Measurements from ENCODE around the gene GRHL3.

Gene GRHL3

DNA sequence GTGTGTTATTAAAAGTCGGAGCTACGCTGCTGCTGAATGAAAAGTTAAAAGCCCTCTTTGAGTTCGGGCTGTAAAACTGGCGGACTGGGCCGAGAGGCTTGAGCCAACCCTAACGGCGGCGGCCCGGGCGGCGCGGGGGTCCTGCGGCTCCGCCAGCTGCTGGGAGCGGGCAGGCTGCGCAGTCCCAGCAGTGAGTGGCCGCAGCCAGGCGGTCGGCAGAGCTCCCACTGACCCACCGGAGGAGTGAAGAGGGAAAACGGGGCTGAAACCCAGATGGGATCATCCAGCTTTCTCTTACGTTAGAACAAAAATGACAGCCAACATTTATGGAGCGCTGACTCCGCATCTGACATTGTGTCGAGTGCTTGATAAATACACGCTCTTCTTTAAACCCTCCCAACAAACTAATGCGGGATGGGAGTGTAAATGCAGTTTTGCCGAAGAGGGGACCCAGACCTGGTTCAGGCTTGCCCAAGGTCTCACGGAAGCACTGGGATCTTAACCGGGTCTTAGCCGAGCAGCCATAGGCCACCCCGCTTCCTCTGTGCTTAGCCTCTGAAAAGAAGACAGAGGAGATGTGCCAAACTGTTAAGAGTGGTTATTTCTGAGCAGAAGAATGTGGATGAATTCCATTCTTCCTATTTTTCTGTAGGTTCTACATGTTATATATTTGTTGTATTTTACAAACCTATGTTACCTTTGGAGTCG, 3.5 kb downstream of the GRHL3 start:
- peaks cover 8 to 21% (median 10%) of the 10 kb centered on the region in 5 donors for H3K27me3 ChIP-seq (ENCODE audit: control insufficient read depth in 5 of 5, insufficient read depth in 4 of 5, low read length in 5 of 5)
- H3K4me3 ChIP-seq (ENCODE audit: low read depth in 1 of 5, low read length in 5 of 5): peak overlapping the region; percentile 60 to 76 (median 67)
- no peak overlapping the region for H3K27ac ChIP-seq (ENCODE audit: low read depth, low read length)

DNA sequence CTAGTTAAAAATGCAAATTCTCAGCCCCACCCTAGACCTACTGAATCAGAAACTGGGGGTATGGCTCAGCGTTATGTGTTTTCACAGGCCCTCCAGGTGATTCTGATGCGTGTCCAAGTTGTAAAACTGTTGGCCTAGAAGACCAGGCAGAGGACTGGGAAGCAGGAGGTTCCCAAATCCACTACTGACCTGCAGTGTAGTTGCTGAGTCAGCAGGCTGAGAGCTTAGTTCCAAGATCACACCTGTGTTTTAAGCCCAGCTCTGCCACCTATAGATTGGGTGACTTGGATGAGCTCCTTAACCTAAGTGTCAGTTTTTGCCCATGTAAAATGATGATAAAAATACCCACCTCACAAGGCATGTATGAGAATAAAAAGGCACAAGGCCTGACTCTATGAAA, 4.1 kb downstream of the GRHL3 start:
- H3K9ac ChIP-seq (ENCODE audit: low read length in 5 of 5): no peak overlapping the region
- no peaks in the 10 kb centered on the region for H3K36me3 ChIP-seq (ENCODE audit: control insufficient read depth in 5 of 5, insufficient read depth in 5 of 5, low read length in 5 of 5)
- H3K4me1 ChIP-seq (ENCODE audit: control insufficient read depth in 5 of 5, insufficient read depth in 5 of 5, low read length in 5 of 5): peaks cover 0 to 25% (median 21%) of the 10 kb centered on the region in 5 donors
- H3K4me3 ChIP-seq (ENCODE audit: low read depth in 1 of 5, low read length in 5 of 5): no peak overlapping the region
- H3K27me3 ChIP-seq (ENCODE audit: control insufficient read depth in 5 of 5, insufficient read depth in 4 of 5, low read length in 5 of 5): peaks cover 8 to 21% (median 10%) of the 10 kb centered on the region in 5 donors
- H3K9me3 ChIP-seq (ENCODE audit: control insufficient read depth in 5 of 5, low read length in 5 of 5): no peaks in the 10 kb centered on the region
- no peak overlapping the region for H3K27ac ChIP-seq (ENCODE audit: low read depth, low read length)

More for the DNA sequence above, 3.5 kb downstream of the GRHL3 start:
- Histone ChIP-seq H3K9ac (ENCODE audit: low read length in 5 of 5) (peak overlapping the region in 4 of 5 donors; percentile 58 to 84 (median 69)), H3K4me1 (ENCODE audit: control insufficient read depth in 5 of 5, insufficient read depth in 5 of 5, low read length in 5 of 5) (peaks cover 0 to 27% (median 21%) of the 10 kb centered on the region in 5 donors), H3K36me3 (ENCODE audit: control insufficient read depth in 5 of 5, insufficient read depth in 5 of 5, low read length in 5 of 5) (no peaks in the 10 kb centered on the region), H3K9me3 (ENCODE audit: control insufficient read depth in 5 of 5, low read length in 5 of 5) (no peaks in the 10 kb centered on the region)

DNA sequence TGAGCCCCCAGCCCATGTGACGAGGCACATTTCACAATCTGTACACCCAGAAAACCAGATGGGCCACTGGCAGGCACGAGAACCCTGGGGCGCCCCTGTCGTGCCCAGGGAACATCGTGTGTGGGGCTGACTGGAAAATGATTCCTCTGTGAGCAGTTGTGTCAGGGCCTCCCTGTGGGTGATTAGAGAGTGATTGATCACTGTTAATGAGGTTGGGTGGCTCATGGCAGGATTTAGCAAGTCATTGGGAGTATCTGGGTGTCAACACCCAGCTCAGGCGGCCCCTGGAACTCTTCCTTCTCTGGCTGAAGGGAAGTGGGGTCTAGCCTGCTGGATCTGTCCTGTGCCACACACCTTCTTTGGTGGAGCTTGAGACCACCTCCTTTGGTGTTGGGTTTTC, 5.7 kb downstream of the GRHL3 start:
- H3K4me1 ChIP-seq (ENCODE audit: control insufficient read depth in 5 of 5, insufficient read depth in 5 of 5, low read length in 5 of 5): peaks cover 0 to 21% (median 17%) of the 10 kb centered on the region in 5 donors
- no peaks in the 10 kb centered on the region for H3K9me3 ChIP-seq (ENCODE audit: control insufficient read depth in 5 of 5, low read length in 5 of 5)
- no peak overlapping the region for H3K27ac ChIP-seq (ENCODE audit: low read depth, low read length)
- no peak overlapping the region for H3K4me3 ChIP-seq (ENCODE audit: low read depth in 1 of 5, low read length in 5 of 5)
- H3K27me3 ChIP-seq (ENCODE audit: control insufficient read depth in 5 of 5, insufficient read depth in 4 of 5, low read length in 5 of 5): peaks cover 0 to 12% (median 3%) of the 10 kb centered on the region in 5 donors
- H3K9ac ChIP-seq (ENCODE audit: low read length in 5 of 5): no peak overlapping the region
- no peaks in the 10 kb centered on the region for H3K36me3 ChIP-seq (ENCODE audit: control insufficient read depth in 5 of 5, insufficient read depth in 5 of 5, low read length in 5 of 5)

DNA sequence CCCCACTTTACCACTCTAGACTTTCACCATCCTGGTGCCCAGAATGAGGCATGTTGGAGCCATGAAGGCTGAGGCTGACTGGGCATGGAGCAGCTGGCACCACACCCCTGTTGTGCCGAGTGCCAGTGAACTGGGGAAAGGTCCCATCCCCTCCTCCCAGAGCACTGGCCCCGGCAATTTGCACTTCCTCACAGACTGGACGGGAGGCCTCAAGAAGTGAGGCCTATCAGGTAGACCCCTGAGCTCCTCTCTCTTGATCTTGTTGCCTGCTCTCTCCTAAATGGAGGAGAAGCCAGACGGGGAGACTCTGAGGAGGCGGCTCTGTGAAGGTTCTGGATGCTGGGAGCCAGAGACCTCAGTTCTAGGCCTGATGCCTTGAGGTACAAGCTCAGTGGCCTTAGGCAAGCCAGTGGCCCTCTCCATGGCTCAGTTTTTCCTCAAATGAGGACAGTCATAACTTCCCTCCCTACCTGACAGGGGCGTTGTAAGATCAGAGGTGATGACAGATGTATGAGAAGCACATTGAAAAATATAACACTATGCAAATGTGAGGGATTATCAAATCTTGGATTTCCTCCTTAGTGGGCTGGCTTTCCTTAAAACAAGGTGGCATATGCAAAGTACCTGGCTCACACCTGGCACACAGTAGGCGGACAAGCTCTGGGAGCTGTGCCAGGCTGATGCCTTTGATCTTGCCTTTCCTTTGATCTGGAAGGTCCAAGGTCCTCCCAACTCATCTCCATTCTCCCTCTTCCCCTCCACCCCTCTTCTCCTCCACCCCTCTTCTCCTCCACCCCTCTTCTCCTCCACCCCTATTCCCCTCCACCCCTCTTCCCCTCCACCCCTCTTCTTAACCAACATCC, 6.7 kb downstream of the GRHL3 start:
- H3K27me3 ChIP-seq (ENCODE audit: control insufficient read depth in 5 of 5, insufficient read depth in 4 of 5, low read length in 5 of 5): peaks cover 0 to 4% (median 0%) of the 10 kb centered on the region in 5 donors

GRCh38 chr1:24327486-24327885, 8.3 kb downstream of the GRHL3 start:
- H3K27ac ChIP-seq (ENCODE audit: low read depth, low read length): no peak overlapping the region
- H3K36me3 ChIP-seq (ENCODE audit: control insufficient read depth in 5 of 5, insufficient read depth in 5 of 5, low read length in 5 of 5): no peaks in the 10 kb centered on the region
- H3K9me3 ChIP-seq (ENCODE audit: control insufficient read depth in 5 of 5, low read length in 5 of 5): no peaks in the 10 kb centered on the region
- H3K9ac ChIP-seq (ENCODE audit: low read length in 5 of 5): no peak overlapping the region
- H3K4me3 ChIP-seq (ENCODE audit: low read depth in 1 of 5, low read length in 5 of 5): no peak overlapping the region
- peaks cover 0 to 5% (median 4%) of the 10 kb centered on the region in 5 donors for H3K4me1 ChIP-seq (ENCODE audit: control insufficient read depth in 5 of 5, insufficient read depth in 5 of 5, low read length in 5 of 5)
- H3K27me3 ChIP-seq (ENCODE audit: control insufficient read depth in 5 of 5, insufficient read depth in 4 of 5, low read length in 5 of 5): peaks cover 0 to 4% (median 0%) of the 10 kb centered on the region in 5 donors

More for the DNA sequence above, 6.7 kb downstream of the GRHL3 start:
- Histone ChIP-seq H3K36me3 (ENCODE audit: control insufficient read depth in 5 of 5, insufficient read depth in 5 of 5, low read length in 5 of 5) (no peaks in the 10 kb centered on the region), H3K9me3 (ENCODE audit: control insufficient read depth in 5 of 5, low read length in 5 of 5) (no peaks in the 10 kb centered on the region), H3K4me1 (ENCODE audit: control insufficient read depth in 5 of 5, insufficient read depth in 5 of 5, low read length in 5 of 5) (peaks cover 0 to 21% (median 17%) of the 10 kb centered on the region in 5 donors), H3K4me3 (ENCODE audit: low read depth in 1 of 5, low read length in 5 of 5) (no peak overlapping the region), H3K9ac (ENCODE audit: low read length in 5 of 5) (no peak overlapping the region), H3K27ac (ENCODE audit: low read depth, low read length) (no peak overlapping the region)

DNA sequence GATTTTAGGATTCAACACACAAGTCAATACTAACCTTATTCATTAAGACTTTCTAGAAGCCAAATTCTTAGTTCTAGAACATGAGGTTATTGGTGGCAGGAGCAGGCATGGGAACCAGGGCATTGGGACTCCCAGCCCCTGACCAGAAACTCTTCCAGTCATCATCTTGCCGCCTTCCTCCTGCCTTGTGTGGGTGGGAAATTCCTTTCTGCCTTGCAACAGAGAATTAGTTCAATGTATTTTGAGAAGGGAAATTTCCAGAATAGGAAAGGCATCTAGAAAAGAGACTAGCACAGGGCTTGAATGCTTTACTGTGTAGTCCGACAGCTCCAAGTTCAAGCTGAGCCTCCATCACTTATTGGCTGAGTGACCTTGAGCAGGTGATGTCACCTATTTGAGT, 8.7 kb downstream of the GRHL3 start:
- peaks cover 0 to 4% (median 0%) of the 10 kb centered on the region in 5 donors for H3K27me3 ChIP-seq (ENCODE audit: control insufficient read depth in 5 of 5, insufficient read depth in 4 of 5, low read length in 5 of 5)
- H3K9ac ChIP-seq (ENCODE audit: low read length in 5 of 5): no peak overlapping the region
- H3K9me3 ChIP-seq (ENCODE audit: control insufficient read depth in 5 of 5, low read length in 5 of 5): no peaks in the 10 kb centered on the region
- peaks cover 0 to under 1% (median under 1%) of the 10 kb centered on the region in 5 donors for H3K4me1 ChIP-seq (ENCODE audit: control insufficient read depth in 5 of 5, insufficient read depth in 5 of 5, low read length in 5 of 5)
- no peak overlapping the region for H3K4me3 ChIP-seq (ENCODE audit: low read depth in 1 of 5, low read length in 5 of 5)
- no peaks in the 10 kb centered on the region for H3K36me3 ChIP-seq (ENCODE audit: control insufficient read depth in 5 of 5, insufficient read depth in 5 of 5, low read length in 5 of 5)
- no peak overlapping the region for H3K27ac ChIP-seq (ENCODE audit: low read depth, low read length)

DNA sequence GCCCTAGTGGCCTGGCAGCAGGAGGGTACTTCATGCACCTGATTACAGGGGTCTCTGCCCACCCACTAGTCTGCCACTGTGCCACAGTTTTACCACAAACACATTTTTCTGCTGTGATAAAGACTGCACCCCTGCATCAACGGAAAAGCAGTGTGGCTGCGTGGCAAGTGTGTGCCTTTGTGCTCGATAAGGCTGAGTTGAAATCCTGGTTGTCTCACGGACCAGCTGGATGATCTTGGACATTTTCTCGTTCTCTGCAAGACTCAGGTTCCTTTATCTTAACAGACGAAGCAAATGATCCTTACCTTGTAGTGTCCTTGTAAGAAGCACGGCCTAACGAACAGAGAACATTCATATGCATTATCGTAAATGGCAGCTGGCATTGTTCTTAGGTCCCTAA, 10.2 kb downstream of the GRHL3 start:
- H3K4me1 ChIP-seq (ENCODE audit: control insufficient read depth in 5 of 5, insufficient read depth in 5 of 5, low read length in 5 of 5): no peaks in the 10 kb centered on the region
- H3K27me3 ChIP-seq (ENCODE audit: control insufficient read depth in 5 of 5, insufficient read depth in 4 of 5, low read length in 5 of 5): peaks cover 0 to 4% (median 0%) of the 10 kb centered on the region in 5 donors
- no peak overlapping the region for H3K27ac ChIP-seq (ENCODE audit: low read depth, low read length)
- H3K9ac ChIP-seq (ENCODE audit: low read length in 5 of 5): no peak overlapping the region
- no peak overlapping the region for H3K4me3 ChIP-seq (ENCODE audit: low read depth in 1 of 5, low read length in 5 of 5)
- no peaks in the 10 kb centered on the region for H3K36me3 ChIP-seq (ENCODE audit: control insufficient read depth in 5 of 5, insufficient read depth in 5 of 5, low read length in 5 of 5)
- H3K9me3 ChIP-seq (ENCODE audit: control insufficient read depth in 5 of 5, low read length in 5 of 5): no peaks in the 10 kb centered on the region

DNA sequence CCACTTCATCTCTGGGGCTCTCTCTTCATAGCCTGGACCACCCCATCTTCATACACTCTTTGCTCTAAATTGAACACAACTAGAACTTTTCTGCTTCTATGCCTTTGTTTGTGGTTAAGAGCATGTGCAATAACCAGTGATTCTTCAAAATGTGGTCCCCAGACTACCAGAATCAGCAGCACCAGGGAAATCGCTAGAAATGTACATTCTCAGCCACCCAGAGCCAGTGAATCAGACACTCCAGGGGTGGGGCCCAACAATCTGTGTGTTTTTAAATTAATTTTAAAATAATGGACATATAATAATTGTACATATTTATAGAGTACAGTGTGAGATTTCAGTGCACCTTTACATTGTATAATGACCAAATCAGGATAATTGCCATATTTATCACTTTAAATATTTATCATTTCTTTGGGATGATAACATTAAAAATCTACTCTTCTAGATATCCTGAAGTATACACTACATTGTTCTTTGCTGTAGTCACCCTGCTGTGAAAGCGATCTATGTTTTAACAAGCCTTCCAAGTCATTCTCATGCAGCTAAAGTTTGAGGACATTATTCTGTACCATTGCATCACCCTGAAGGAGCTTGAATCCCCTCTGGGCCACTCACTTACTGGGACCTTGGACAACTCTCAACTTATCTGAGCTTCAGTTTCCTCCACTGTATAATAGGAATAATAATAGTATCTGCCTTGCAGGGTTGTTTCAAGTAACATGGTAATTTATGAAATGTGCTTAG, 10.8 kb downstream of the GRHL3 start:
- H3K36me3 ChIP-seq (ENCODE audit: control insufficient read depth in 5 of 5, insufficient read depth in 5 of 5, low read length in 5 of 5): no peaks in the 10 kb centered on the region
- no peaks in the 10 kb centered on the region for H3K9me3 ChIP-seq (ENCODE audit: control insufficient read depth in 5 of 5, low read length in 5 of 5)
- peaks cover 0 to 4% (median 0%) of the 10 kb centered on the region in 5 donors for H3K27me3 ChIP-seq (ENCODE audit: control insufficient read depth in 5 of 5, insufficient read depth in 4 of 5, low read length in 5 of 5)
- H3K9ac ChIP-seq (ENCODE audit: low read length in 5 of 5): no peak overlapping the region
- no peak overlapping the region for H3K4me3 ChIP-seq (ENCODE audit: low read depth in 1 of 5, low read length in 5 of 5)
- no peaks in the 10 kb centered on the region for H3K4me1 ChIP-seq (ENCODE audit: control insufficient read depth in 5 of 5, insufficient read depth in 5 of 5, low read length in 5 of 5)
- no peak overlapping the region for H3K27ac ChIP-seq (ENCODE audit: low read depth, low read length)

GRCh38 chr1:24331961-24332673, 13.0 kb downstream of the GRHL3 start:
- Histone ChIP-seq H3K9ac (ENCODE audit: low read length in 5 of 5) (no peak overlapping the region), H3K4me1 (ENCODE audit: control insufficient read depth in 5 of 5, insufficient read depth in 5 of 5, low read length in 5 of 5) (peaks cover 0 to 6% (median 0%) of the 10 kb centered on the region in 5 donors), H3K27ac (ENCODE audit: low read depth, low read length) (no peak overlapping the region), H3K27me3 (ENCODE audit: control insufficient read depth in 5 of 5, insufficient read depth in 4 of 5, low read length in 5 of 5) (peaks cover 0 to 4% (median 0%) of the 10 kb centered on the region in 5 donors), H3K9me3 (ENCODE audit: control insufficient read depth in 5 of 5, low read length in 5 of 5) (no peaks in the 10 kb centered on the region), H3K4me3 (ENCODE audit: low read depth in 1 of 5, low read length in 5 of 5) (no peak overlapping the region), H3K36me3 (ENCODE audit: control insufficient read depth in 5 of 5, insufficient read depth in 5 of 5, low read length in 5 of 5) (no peaks in the 10 kb centered on the region)
